ENCODE data around the gene HOXD11. TPM values are rescaled to one million over a fixed set of nuclear protein-coding genes. Genes with fewer than 3 reads are reported as not detected.

The HOXD11 gene
- total and polyA plus RNA-seq, 2 donors (not counting 1 experiment from before 2014, with no cell fraction given) = not detected

DNA sequence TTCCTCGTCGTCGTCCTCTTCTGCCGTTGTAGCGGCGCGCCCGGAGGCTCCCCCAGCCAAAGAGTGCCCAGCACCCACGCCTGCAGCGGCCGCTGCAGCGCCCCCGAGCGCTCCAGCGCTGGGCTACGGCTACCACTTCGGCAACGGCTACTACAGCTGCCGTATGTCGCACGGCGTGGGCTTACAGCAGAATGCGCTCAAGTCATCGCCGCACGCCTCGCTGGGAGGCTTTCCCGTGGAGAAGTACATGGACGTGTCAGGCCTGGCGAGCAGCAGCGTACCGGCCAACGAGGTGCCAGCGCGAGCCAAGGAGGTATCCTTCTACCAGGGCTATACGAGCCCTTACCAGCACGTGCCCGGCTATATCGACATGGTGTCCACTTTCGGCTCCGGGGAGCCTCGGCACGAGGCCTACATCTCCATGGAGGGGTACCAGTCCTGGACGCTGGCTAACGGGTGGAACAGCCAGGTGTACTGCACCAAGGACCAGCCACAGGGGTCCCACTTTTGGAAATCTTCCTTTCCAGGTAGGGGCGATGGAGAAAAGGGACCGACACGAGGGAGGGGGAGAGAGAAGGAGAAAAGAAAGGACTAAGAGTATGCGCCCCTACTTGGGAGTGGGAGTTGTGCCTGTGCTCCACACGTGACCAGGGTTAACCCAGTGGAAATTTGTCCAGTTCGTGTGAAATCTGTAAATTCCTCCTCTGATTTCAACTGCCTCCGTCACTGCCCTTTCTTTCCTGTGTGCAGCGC lies 13.8 kb upstream of the HOXD11 start:
- Mint-ChIP-seq H3K9me3 (ENCODE audit: insufficient read depth) (peaks cover 3% of the 10 kb centered on the region), H3K4me3 (peak overlapping the region; percentile 50), H3K4me1 (peaks cover 32% of the 10 kb centered on the region), H3K27ac (peak overlapping the region; percentile 59), H3K27me3 (peaks cover 83% of the 10 kb centered on the region)
- Histone ChIP-seq H3K79me2 (ENCODE audit: control insufficient read depth, insufficient read depth, low read length) (no peaks in the 10 kb centered on the region), H3K4me2 (replicated peaks; ENCODE audit: low read depth, low read length, poor library complexity, severe bottlenecking) (peak overlapping the region; percentile 48), H2AFZ (ENCODE audit: insufficient read depth, low read depth, low read length, poor library complexity, severe bottlenecking) (no peak overlapping the region), H3K27ac (ENCODE audit: low read length in 2 of 2) (no peak overlapping the region), H3K4me3 (ENCODE audit: control extremely low read depth in 1 of 5, extremely low read depth in 1 of 5, insufficient read depth in 1 of 5, low read depth in 2 of 5, low read length in 4 of 5) (no peak overlapping the region), H4K20me1 (ENCODE audit: control insufficient read depth, insufficient read depth, low read length, poor library complexity, severe bottlenecking) (no peaks in the 10 kb centered on the region), H3K9me3 (ENCODE audit: control extremely low read depth in 1 of 3, control insufficient read depth in 2 of 3, insufficient read depth in 1 of 3, low read length in 2 of 3) (peaks cover 1 to 39% (median 6%) of the 10 kb centered on the region in 3 donors), H3K36me3 (replicated peaks in 1 of 2; ENCODE audit: control extremely low read depth in 1 of 2, control insufficient read depth in 1 of 2, extremely low read depth in 1 of 2, insufficient read depth in 2 of 2, low read length in 1 of 2) (no peaks in the 10 kb centered on the region), H3K9ac (ENCODE audit: low read length) (no peak overlapping the region), H3K27me3 (replicated peaks in 1 of 4; ENCODE audit: control extremely low read depth in 1 of 4, control insufficient read depth in 3 of 4, insufficient read depth in 4 of 4, low read length in 3 of 4) (peaks cover 0 to 89% (median 82%) of the 10 kb centered on the region in 4 experiments), H3K4me1 (ENCODE audit: control insufficient read depth in 2 of 2, insufficient read depth in 2 of 2, low read length in 2 of 2) (peaks cover 28 to 34% of the 10 kb centered on the region in 2 donors)
- ATAC-seq (ENCODE audit: low read depth) = no peak
- intact Hi-C loops (cut with micrococcal nuclease) = loop anchor here (10.0 kb wide), 1 partner anchor 1759 kb away; the partner anchor contains the start of gene SP9
- WGBS (ENCODE audit: insufficient coverage) = 10% methylated on average over 53 of the region's 53 CpGs
- ChIA-PET CTCF (interaction anchor here (1.9 kb wide), 1 partner anchor 39 kb away, joined by 5 read pairs; no protein-coding TSS in a partner anchor), POLR2A (no interaction called here)
- DNase-seq = peak; percentile 50
- TF ChIP-seq CTCF (IDR thresholded peaks at IDR 0.05) (no peak), EZH2 (IDR thresholded peaks at IDR 0.05; ENCODE audit: borderline replicate concordance, insufficient read depth, low read depth, low read length, poor library complexity, severe bottlenecking) (peak; percentile 16)

- peak overlapping the region; percentile 50 for H3K4me3 Mint-ChIP-seq
- H3K79me2 ChIP-seq (ENCODE audit: control insufficient read depth, insufficient read depth, low read length) = no peaks in the 10 kb centered on the region
Measured at GRCh38 chr2:176093898-176094249, 13.2 kb upstream of the HOXD11 start.

More at GRCh38 chr2:176093898-176094249, 13.2 kb upstream of the HOXD11 start:
- Mint-ChIP-seq H3K9me3 (ENCODE audit: insufficient read depth) (peaks cover 3% of the 10 kb centered on the region), H3K4me1 (peaks cover 29% of the 10 kb centered on the region), H3K27ac (peak overlapping the region; percentile 59), H3K27me3 (peaks cover 80% of the 10 kb centered on the region)
- ATAC-seq (ENCODE audit: low read depth) = no peak
- no peaks in the 10 kb centered on the region for H4K20me1 ChIP-seq (ENCODE audit: control insufficient read depth, insufficient read depth, low read length, poor library complexity, severe bottlenecking)
- H2AFZ ChIP-seq (ENCODE audit: insufficient read depth, low read depth, low read length, poor library complexity, severe bottlenecking) = no peak overlapping the region
- CTCF ChIA-PET = interaction anchor here (1.0 to 1.9 kb wide), 3 partner anchors 33 to 404 kb away, joined by 3 to 5 read pairs (median 5); no protein-coding TSS in a partner anchor
- H3K27me3 ChIP-seq (replicated peaks in 1 of 4; ENCODE audit: control extremely low read depth in 1 of 4, control insufficient read depth in 3 of 4, insufficient read depth in 4 of 4, low read length in 3 of 4) = peaks cover 0 to 89% (median 81%) of the 10 kb centered on the region in 4 experiments
- H3K4me1 ChIP-seq (ENCODE audit: control insufficient read depth in 2 of 2, insufficient read depth in 2 of 2, low read length in 2 of 2) = peaks cover 24 to 36% of the 10 kb centered on the region in 2 donors
- H3K9ac ChIP-seq (ENCODE audit: low read length) = no peak overlapping the region
- H3K4me3 ChIP-seq (ENCODE audit: control extremely low read depth in 1 of 5, extremely low read depth in 1 of 5, insufficient read depth in 1 of 5, low read depth in 2 of 5, low read length in 4 of 5) = no peak overlapping the region
- POLR2A ChIA-PET = no interaction called here
- TF ChIP-seq CTCF (IDR thresholded peaks at IDR 0.05) (no peak), EZH2 (IDR thresholded peaks at IDR 0.05; ENCODE audit: borderline replicate concordance, insufficient read depth, low read depth, low read length, poor library complexity, severe bottlenecking) (no peak)
- H3K9me3 ChIP-seq (ENCODE audit: control extremely low read depth in 1 of 3, control insufficient read depth in 2 of 3, insufficient read depth in 1 of 3, low read length in 2 of 3) = peaks cover 1 to 40% (median 6%) of the 10 kb centered on the region in 3 donors
- 19% methylated on average over 2 of the region's 8 CpGs for WGBS (ENCODE audit: insufficient coverage)
- no peak for DNase-seq
- H3K4me2 ChIP-seq (replicated peaks; ENCODE audit: low read depth, low read length, poor library complexity, severe bottlenecking) = no peak overlapping the region
- H3K36me3 ChIP-seq (replicated peaks in 1 of 2; ENCODE audit: control extremely low read depth in 1 of 2, control insufficient read depth in 1 of 2, extremely low read depth in 1 of 2, insufficient read depth in 2 of 2, low read length in 1 of 2) = no peaks in the 10 kb centered on the region
- intact Hi-C loops (cut with micrococcal nuclease) = loop anchor here (10.0 kb wide), 1 partner anchor 1759 kb away; the partner anchor contains the start of gene SP9
- H3K27ac ChIP-seq (ENCODE audit: low read length in 2 of 2) = no peak overlapping the region

Measured in B cell (primary cell).